Cerebellar nuclear complex (tissue), 1 donor: ENCODE measurements around the gene S100A6.
A peak's percentile ranks its signal among the peaks of the same experiment; 100 is the strongest.
"Not testable (repeated sequence)": the region's sequence is repeated elsewhere in the genome, so short reads cannot be mapped to it uniquely, and the experiment has no call there.

Experiments used
- DNase-seq, 2 experiments: peaks; one replicate each; lab custom pipeline; 2025; lab: John Stamatoyannopoulos, UW

The S100A6 gene

GRCh38 chr1:153531638-153532037 lies 4.2 kb downstream of the S100A6 start:
- DNase-seq: no peak

DNA sequence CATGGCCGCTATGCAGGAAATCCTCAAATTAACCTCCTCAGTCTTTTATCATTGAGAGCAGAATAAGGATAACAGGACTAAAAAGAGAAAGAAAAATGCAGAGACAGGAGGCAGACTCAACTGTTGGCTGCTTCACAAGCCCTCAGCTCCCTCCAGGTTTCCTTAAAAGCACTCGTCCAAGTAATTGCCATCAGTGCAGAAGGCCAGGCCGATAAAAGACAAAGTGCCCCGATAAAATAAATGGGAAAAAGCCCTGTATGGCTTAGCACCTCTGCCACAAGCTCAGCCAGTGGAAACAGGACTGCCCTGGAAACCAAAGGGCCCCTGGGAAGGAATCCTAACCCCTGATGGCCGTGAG lies 8.1 kb downstream of the S100A6 start:
- no peak for DNase-seq

- no peak for DNase-seq
Observed at GRCh38 chr1:153527023-153527682, 8.6 kb downstream of the S100A6 start.

- no peak for DNase-seq
Observed at GRCh38 chr1:153526132-153526543, 9.7 kb downstream of the S100A6 start.

DNA sequence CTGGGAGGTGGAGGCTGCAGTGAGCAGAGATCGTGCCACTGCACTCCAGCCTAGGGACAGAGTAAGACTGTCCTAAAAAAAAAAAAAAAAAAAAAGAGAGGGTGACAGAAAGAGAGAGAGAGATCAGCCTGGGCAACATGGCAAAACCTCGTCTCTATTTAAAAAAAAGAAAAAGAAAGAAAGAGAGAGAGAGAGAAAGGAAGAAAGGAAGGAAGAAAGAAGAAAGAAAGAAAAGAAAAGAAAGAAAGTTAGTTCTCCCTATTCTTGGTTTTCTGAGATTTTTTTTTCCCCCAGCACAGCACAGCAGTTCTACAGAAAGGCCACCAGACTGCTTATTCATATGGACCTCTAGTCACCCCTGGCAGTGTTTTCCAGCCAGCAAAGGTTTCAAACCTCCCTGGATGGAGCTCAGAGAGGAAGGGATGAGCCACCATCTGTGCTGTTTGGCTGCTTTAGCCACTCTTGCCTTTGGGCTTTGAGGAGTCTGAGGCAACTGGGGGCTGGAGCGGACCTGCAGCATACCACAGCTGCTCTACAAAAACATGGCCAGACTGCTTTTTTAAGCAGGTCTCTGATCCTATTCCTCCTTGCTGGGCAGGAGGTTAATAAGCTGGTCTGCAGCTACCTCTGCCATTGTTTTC lies 10.6 kb downstream of the S100A6 start:
- DNase-seq: peak; percentile 23 to 59

DNA sequence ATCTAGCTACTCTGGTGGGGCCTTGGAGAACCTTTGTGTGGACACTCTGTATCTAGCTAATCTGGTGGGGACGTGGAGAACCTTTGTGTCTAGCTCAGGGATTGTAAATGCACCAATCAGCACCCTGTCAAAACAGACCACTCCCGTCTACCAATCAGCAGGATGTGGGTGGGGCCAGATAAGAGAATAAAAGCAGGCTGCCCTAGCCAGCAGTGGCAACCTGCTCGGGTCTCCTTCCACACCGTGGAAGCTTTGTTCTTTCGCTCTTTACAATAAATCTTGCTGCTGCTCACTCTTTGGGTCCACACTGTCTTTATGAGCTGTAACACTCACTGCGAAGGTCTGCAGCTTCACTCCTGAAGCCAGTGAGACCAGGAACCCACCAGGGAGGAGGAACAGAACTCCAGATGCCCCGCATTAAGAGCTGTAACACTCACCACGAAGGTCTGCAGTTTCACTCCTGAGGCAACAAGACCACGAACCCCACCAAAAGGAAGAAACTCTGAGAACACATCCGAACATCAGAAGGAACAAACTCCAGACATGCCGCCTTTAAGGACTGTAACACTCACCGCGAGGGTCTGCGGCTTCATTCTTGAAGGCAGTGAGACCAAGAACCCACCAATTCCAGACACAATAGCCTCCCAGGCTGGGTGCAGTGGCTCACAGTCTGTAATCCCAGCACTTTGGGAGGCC lies 13.3 kb downstream of the S100A6 start:
- DNase-seq: not testable (repeated sequence)

DNA sequence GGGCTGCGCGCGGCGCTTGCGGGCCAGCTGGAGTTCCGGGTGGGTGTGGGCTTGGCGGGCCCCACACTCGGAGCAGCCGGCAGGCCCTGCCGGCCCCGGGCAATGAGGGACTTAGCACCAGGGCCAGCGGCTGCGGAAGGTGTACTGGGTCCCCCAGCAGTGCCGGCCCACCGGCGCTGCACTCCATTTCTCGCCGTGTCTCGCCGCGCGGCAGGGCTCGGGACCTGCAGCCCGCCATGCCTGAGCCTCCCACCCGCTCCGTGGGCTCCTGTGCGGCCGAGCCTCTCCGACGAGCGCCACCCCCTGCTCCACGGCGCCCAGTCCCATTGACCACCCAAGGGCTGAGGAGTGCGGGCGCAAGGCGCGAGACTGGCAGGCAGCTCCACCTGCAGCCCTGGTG lies 14.0 kb downstream of the S100A6 start:
- not testable (repeated sequence) for DNase-seq

DNA sequence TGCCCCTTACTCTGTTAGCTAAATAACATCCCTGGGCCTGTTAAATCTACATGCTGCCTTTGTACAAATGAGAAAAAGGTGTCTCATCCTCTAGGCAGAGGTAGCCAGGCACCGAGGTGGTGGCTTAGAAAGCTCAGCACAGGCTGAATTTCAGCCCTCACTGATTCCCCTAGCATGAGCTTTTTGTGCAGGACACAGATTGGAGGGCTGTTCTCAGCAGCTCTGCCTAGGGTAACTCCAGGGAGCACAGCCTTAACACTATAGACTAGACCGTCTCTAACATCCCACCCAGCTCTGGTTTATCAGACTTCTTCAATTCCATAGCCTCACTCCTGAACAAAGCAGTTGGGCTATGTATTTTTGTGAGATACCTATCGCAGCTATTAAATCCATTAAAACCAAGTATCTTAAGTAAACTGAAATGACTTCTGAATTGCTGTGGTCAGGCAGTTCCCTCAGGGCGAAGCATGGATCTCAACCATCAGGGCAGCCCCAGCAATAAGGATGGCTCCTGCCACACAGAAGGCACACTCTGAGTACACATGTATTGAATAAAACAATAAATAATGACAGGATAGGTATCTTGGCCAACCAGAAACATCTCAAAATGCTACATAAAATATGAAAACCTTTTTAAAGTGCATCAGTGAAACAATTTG lies 14.8 kb downstream of the S100A6 start:
- no peak for DNase-seq

- DNase-seq: not testable (repeated sequence)
Observed at GRCh38 chr1:153520137-153520691, 15.6 kb downstream of the S100A6 start.

GRCh38 chr1:153519242-153519641 lies 16.5 kb downstream of the S100A6 start:
- no peak for DNase-seq

DNA sequence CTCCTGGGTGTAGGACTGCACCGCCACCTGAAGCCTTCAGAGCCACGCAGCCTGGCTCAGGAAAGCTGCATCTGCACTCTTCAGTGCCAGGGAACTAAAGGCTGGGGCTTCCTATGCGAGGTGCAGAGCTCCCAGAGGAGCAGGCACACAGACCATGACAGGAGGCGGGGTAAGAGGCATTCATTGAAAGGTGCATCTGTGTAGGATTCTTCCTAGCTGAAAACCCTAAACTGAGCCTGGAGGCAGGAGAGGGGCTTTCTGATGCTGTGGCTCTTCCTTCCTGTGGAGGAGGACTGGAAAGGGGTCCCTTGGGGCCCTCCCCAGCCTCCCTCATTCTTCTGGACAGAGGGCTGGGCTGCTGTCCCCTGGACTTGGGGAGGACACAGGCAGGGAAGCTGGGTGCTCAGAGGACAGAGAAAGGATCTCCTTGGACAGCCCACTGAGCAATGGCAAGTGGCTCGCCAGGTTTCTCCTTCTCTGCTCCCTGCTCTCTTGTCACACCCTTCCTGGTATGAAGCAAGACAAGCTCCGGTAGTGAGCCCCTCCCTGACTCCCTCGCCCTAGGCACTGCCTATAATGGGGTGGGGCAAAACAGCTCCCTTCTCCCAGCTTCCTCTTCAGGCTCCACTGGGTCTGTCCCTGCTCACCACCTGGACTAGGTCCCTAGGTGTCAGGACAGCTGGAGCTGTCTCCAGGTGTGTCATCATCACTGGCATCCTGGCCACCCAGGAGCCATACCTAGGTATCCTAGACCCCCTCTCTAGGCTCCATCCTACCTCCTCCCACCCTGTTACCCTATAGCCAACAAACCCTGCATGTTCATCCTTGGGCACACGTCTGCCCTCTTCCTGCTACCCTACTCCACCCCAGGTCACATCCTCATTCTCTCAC lies 20.0 kb downstream of the S100A6 start:
- no peak for DNase-seq

DNA sequence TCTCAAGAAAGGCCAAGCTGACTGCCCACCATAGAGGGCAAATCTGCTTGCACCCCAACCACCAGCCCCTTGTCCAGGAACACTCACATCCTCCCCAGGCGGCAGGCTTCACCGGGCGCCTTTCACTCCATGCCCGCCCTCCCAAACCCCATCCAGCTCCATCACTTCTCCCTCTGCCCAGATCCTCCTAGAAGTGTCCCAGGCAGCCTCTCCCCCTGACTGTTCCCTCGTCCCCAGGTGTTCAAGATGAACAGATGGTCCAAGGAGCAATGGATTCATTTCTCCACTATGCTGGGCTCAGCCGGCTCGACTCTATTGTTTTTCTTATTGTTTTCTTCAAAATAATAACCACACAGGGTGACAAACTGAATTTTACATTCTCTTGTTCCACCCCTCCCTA lies 22.1 kb downstream of the S100A6 start:
- DNase-seq: no peak

GRCh38 chr1:153513023-153513422 lies 22.8 kb downstream of the S100A6 start:
- DNase-seq: no peak

DNA sequence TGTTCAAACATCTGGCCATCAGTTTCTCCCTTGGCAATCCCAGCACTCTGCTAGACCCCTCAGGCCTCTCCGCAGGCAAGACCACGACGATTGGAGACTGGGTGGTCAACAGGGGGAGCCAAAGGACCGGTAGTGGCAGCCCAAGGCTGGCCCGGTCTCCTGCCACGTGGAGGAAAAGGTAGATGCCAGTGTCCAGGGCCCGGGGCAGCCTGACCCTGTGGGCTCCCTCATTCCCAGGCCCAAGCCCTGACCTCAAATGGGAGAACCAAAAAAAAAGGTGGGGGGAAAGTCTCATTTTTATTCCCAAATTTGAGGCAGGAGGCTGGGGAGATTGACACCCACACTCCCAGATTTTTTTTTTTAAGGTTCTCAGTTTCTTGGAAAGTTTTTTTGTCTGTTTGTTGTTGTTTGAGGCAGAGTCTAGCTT lies 24.8 kb downstream of the S100A6 start:
- DNase-seq: peak in 1 of 2 experiments; percentile 30

DNA sequence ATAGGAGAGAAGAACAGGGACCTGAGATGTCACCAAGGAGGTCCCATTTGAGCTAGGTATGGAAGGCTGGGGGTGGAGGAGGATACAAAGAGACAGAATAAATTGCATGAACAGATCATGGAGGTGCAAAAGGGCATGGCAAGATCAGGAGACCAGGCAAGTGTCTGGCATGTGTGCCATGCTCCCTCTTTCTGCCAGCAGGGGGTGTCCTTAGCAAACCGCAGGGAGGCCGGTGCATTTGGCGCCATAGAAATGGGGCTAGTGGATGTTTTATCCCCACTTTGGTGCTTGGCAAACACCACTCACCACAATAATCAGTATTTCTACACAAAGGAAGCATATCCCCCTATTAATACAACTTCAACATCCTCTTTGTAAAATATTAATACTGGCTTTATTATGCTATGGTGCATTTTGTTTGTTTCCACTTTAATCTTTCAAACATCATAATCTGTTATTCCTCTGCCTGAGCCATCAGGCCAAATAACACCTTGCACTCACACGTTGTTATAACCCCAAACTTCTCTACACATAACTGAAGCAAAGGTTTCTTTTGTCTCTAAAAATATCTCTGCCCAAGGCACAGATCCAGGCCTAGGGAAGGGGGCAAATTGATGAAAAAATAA lies 25.9 kb downstream of the S100A6 start:
- no peak for DNase-seq

- no peak for DNase-seq
Observed at GRCh38 chr1:153509036-153509435, 26.8 kb downstream of the S100A6 start.

- no peak for DNase-seq
Observed at GRCh38 chr1:153507926-153508583, 27.7 kb downstream of the S100A6 start.

- no peak for DNase-seq
Observed at GRCh38 chr1:153506831-153507413, 28.9 kb downstream of the S100A6 start.

DNA sequence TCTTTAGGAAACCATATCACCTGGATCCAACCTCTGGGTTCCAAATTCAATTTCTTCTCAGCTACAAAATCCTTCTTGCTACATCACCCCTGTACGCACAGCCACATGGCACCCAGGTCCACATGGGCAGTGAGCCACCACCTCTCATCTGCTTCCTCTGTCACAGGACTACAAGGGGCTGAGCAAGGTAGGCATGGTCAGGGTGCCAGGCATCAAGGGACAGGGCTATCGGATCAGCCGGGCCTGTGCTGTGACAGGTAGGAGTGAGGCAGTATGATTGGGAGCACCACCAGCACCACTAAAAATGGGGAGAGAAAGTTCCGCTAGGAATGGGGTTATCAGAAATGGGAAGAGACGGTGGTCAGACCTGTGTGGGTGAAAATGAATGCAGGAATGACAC lies 29.4 kb downstream of the S100A6 start:
- DNase-seq: no peak

- DNase-seq: no peak
Observed at GRCh38 chr1:153505576-153505975, 30.2 kb downstream of the S100A6 start.
